ENCODE measurements around the gene IER2.
"Not testable (repeated sequence)": the region's sequence is repeated elsewhere in the genome, so short reads cannot be mapped to it uniquely, and the experiment has no call there.

Gene IER2

GRCh38 chr19:13162724-13163608 is 12.8 kb downstream of the IER2 start:
- DNase-seq (ENCODE audit: low read depth in 2 of 2, low spot score in 1 of 2) = peak in 1 of 2 donors; percentile 66

- DNase-seq (ENCODE audit: low read depth in 2 of 2, low spot score in 1 of 2) = no peak
Measured at GRCh38 chr19:13163609-13164342, 13.6 kb downstream of the IER2 start.

- no peak for DNase-seq (ENCODE audit: low read depth in 2 of 2, low spot score in 1 of 2)
Measured at GRCh38 chr19:13164343-13165161, 14.3 kb downstream of the IER2 start.

- DNase-seq (ENCODE audit: low read depth in 2 of 2, low spot score in 1 of 2) = no peak
Measured at GRCh38 chr19:13165162-13165997, 15.2 kb downstream of the IER2 start.

GRCh38 chr19:13166151-13166550 is 15.9 kb downstream of the IER2 start:
- not testable (repeated sequence) for DNase-seq (ENCODE audit: low read depth in 2 of 2, low spot score in 1 of 2)

GRCh38 chr19:13169769-13170168 is 19.6 kb downstream of the IER2 start:
- DNase-seq (ENCODE audit: low read depth in 2 of 2, low spot score in 1 of 2) = no peak

- DNase-seq (ENCODE audit: low read depth in 2 of 2, low spot score in 1 of 2) = no peak
Measured at GRCh38 chr19:13171146-13171545, 20.9 kb downstream of the IER2 start.

- DNase-seq (ENCODE audit: low read depth in 2 of 2, low spot score in 1 of 2) = peak in 1 of 2 donors; percentile 66
Measured at GRCh38 chr19:13172346-13173138, 22.3 kb downstream of the IER2 start.

GRCh38 chr19:13173139-13173737 is 23.0 kb downstream of the IER2 start:
- no peak for DNase-seq (ENCODE audit: low read depth in 2 of 2, low spot score in 1 of 2)

GRCh38 chr19:13176345-13176744 is 26.1 kb downstream of the IER2 start:
- DNase-seq (ENCODE audit: low read depth in 2 of 2, low spot score in 1 of 2) = no peak

GRCh38 chr19:13177584-13177983 is 27.4 kb downstream of the IER2 start:
- DNase-seq (ENCODE audit: low read depth in 2 of 2, low spot score in 1 of 2) = not testable (repeated sequence)

GRCh38 chr19:13178291-13178690 is 28.1 kb downstream of the IER2 start:
- DNase-seq (ENCODE audit: low read depth in 2 of 2, low spot score in 1 of 2) = not testable (repeated sequence)

- DNase-seq (ENCODE audit: low read depth in 2 of 2, low spot score in 1 of 2) = no peak
Measured at GRCh38 chr19:13181747-13182388, 31.7 kb downstream of the IER2 start.

- DNase-seq (ENCODE audit: low read depth in 2 of 2, low spot score in 1 of 2) = not testable (repeated sequence)
Measured at GRCh38 chr19:13184926-13185325, 34.7 kb downstream of the IER2 start.

- DNase-seq (ENCODE audit: low read depth in 2 of 2, low spot score in 1 of 2) = not testable (repeated sequence)
Measured at GRCh38 chr19:13185763-13186657, 35.8 kb downstream of the IER2 start.

- DNase-seq (ENCODE audit: low read depth in 2 of 2, low spot score in 1 of 2) = not testable (repeated sequence)
Measured at GRCh38 chr19:13186688-13187087, 36.5 kb downstream of the IER2 start.

GRCh38 chr19:13187419-13187818 is 37.2 kb downstream of the IER2 start:
- DNase-seq (ENCODE audit: low read depth in 2 of 2, low spot score in 1 of 2) = no peak

GRCh38 chr19:13189600-13189999 is 39.4 kb downstream of the IER2 start:
- DNase-seq (ENCODE audit: low read depth in 2 of 2, low spot score in 1 of 2) = no peak

Data from stimulated activated CD8-positive, alpha-beta memory T cell treated with anti-CD3 and anti-CD28 coated beads, Interleukin-4, amount 100 ng/mL, for 1 hour (primary cell).